ENCODE data around the gene RNF208.

- TF ChIP-seq, protein P1, sequence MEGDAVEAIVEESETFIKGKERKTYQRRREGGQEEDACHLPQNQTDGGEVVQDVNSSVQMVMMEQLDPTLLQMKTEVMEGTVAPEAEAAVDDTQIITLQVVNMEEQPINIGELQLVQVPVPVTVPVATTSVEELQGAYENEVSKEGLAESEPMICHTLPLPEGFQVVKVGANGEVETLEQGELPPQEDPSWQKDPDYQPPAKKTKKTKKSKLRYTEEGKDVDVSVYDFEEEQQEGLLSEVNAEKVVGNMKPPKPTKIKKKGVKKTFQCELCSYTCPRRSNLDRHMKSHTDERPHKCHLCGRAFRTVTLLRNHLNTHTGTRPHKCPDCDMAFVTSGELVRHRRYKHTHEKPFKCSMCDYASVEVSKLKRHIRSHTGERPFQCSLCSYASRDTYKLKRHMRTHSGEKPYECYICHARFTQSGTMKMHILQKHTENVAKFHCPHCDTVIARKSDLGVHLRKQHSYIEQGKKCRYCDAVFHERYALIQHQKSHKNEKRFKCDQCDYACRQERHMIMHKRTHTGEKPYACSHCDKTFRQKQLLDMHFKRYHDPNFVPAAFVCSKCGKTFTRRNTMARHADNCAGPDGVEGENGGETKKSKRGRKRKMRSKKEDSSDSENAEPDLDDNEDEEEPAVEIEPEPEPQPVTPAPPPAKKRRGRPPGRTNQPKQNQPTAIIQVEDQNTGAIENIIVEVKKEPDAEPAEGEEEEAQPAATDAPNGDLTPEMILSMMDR (IDR thresholded peaks at IDR 0.05): no peak
- TF ChIP-seq ZFX (IDR thresholded peaks at IDR 0.05; ENCODE audit: borderline replicate concordance): no peak
Measured at GRCh38 chr9:137264067-137264466, 42.0 kb upstream of the RNF208 start.

All from 22Rv1 (cell line).